GM21360 (cell line): Measurements from ENCODE around the gene RPL3.

Experiments used
- ATAC-seq: cut with Tn5 transposase; IDR thresholded peaks from one replicate; pipeline ENCODE4 v1.9.1; 2021; ENCODE audit warnings: mild to moderate bottlenecking, moderate library complexity; ENCODE audit not compliant: unreplicated experiment

The RPL3 gene

DNA sequence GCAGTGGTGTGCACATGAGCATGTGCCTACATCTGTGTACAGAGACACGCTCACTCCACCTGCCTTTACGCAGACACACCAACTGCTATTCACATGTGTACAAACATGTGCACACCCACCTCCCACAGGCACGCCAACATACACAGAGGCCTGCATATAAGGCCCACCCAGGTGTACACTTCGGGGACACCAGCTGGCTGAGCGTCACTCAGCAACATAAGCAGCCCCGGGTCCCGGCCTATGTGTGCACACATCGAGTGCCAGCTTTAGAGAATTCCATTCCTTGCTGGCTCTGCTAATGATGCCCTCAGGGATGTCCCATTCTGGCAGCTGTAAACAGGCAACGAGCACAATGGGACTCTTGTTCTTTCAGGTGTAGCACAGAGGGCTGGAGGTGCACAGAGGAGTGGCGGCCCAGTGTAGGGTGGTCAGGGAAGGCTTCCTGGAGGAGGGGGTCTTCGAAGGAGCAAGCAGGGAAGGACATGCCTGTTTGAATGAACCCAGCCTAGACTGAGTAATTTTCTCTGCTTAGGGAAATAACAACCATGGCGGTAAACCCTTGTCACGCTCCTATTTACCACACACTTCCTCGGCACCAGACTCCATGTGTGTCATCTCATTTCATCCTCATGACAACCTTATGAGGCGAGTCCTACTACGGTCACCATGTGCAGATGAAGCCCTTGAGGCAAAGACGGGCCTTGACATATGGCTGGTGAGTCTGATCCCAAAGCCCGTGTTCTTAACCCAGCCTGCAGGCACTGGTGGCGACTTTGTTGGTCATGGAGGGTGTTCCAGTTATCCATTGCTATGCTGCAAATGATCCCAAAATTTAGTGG is 35.1 kb downstream of the RPL3 start:
- no peak for ATAC-seq

DNA sequence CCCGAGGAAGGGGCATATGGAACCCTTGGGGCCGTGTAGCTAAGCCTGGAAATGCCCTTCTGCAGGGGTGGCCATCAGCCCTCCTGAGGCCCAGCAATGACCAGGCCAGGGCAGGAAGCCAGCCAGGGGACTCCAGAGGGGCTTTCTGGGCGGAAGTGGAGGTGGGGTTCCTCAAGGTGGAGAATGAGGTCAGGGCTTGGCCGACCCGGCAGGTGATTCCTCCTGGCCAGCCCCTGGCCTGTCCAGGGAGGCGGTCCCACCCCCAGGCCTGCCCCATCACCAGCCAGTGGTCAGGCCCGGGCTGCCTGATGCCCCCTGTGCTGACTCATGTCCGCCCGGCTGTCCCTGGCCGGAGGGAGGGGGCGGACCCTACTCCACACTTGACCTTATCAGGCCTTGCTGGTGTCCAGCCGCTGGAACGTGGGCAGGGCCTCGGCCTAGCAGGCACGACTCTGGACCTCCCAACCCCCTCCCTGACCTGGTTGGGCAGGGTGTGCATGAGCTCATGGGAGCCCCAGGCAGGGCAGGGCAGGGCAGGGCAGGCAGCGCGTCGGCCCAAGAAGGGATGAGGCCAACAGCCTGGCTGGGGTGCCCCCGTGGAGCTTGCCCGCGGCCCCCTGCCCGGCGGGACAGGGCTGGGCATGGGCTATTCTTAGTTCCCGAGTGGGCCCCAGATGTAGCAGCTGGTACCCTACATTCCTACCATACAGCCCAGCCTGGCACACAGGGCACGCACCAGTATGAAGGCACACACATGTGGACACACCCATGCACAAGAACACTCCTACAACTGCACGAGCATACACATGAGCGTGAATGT is 35.9 kb downstream of the RPL3 start:
- ATAC-seq = no peak

DNA sequence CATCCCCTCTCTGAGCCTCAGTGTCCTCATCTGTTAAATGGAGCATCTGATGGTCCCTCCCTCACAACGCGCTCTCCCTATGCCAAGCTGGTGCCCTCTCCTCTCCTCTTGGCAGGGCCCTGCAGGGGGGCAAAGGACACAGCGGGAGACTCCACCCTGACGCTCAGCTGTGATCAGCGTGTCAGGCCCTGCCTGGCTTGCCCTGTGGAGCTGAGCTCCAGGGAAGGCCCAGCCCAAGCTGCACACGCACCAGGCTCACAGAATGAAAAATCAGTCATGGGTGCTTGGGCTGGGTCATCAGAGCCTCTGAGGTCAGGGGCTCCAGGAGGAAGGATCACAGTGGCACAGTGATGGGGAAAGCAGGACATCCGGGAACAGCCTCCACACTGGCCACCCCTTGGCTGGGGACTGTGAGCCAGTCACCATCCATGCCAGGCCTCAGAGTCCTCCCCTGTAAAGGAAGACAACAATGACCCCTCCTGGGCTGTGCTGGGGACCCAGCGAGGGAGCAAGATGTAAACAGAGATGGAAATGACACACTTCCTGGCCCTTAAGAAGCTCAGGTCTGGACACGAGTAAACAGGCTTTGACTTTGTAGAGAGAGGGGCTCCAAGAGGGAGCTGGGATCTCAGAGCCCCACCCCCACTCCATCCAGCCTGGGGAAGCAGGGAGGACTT is 36.6 kb downstream of the RPL3 start:
- ATAC-seq = no peak

DNA sequence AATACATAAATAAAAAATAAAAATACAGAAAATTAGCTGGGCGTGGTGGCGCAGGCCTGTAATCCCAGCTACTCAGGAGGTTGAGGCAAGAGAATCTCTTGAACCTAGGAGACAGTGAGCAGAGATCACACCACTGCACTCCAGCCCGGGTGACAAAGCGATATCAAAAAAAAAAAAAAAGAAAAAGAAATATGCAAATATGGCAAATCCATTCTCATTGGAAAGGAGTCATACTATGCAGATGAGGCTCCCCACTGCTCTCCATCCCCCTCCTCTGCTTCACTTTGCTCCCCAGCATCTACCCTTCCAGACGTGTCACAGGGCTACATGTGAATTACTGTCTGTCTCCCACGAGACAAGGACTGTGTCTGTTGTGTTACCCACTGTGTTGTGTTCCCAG is 38.3 kb downstream of the RPL3 start:
- no peak for ATAC-seq

DNA sequence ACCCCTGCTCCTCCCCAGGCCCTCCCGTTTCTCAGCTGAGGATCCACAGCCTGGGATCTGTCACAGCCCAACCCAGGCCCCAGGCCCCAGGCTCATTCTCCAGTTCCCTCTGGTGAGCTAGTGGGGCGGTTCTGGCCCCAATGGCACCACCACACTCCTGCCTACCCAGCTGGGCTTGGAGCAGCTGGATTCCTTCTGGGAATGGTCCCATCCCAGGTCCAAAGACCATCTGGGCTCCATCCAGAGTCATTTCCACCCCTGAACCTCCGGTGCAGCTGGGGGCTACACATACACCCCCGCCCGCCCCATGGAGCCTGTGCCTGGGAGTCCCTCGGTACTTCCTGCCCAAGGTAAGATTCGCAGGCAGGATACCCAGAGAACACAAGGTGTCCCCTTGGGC is 39.2 kb downstream of the RPL3 start:
- ATAC-seq = no peak

GRCh38 chr22:39279170-39279850 is 40.1 kb downstream of the RPL3 start:
- ATAC-seq = no peak

DNA sequence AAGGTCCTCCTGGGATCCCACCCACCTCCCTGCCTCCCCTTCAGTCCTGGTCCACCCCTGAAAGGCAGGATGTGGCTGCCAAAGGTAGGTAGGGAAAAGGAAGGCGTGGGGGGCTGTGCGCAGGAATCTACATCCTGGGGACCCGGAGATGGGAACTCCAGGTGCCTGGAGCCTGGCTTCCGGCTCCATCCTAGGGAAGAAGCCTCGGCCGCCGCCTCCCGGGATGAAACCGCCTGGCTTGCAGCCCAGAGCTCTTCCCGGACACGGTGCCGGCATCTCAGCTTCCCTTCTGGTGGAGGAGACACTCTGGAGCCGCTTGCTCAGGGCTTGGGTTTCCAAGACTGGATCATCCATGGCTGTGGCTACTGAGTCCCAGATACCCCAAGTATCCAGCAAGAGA is 41.4 kb downstream of the RPL3 start:
- ATAC-seq = no peak

- ATAC-seq = no peak
Measured at GRCh38 chr22:39277142-39277607, 42.2 kb downstream of the RPL3 start.

DNA sequence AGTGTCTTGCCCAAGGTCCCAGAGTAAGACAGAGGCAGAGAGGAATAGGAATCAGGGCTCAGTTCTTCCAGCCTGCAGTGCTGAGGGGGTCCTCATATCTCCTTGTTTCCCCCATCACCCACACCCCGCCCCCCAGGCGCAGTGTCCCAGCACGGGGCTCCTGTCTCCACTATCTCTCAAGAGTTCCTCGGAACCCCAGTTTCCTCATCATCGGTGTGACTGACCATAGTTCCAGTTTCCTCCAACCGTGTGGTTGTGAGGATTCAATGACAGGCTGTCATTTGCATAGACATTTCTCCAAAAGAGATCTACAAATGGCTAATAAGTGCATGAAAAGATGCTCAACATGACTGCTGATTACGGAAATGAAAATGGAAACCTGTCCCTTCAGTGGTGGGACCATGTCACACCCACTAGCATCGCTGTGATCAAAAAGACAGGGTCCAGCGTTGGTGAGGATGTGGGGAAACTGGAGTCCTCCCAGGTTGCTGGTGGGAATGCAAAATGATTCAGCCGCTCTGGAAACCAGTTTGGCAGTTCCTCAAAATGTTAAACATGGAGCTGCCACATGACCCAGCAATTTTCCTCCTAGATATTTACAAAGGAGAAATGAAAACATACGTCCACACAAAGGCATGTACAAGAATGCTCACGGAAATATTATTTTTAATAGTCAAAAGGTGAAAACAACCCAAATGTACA is 42.8 kb downstream of the RPL3 start:
- ATAC-seq = no peak

DNA sequence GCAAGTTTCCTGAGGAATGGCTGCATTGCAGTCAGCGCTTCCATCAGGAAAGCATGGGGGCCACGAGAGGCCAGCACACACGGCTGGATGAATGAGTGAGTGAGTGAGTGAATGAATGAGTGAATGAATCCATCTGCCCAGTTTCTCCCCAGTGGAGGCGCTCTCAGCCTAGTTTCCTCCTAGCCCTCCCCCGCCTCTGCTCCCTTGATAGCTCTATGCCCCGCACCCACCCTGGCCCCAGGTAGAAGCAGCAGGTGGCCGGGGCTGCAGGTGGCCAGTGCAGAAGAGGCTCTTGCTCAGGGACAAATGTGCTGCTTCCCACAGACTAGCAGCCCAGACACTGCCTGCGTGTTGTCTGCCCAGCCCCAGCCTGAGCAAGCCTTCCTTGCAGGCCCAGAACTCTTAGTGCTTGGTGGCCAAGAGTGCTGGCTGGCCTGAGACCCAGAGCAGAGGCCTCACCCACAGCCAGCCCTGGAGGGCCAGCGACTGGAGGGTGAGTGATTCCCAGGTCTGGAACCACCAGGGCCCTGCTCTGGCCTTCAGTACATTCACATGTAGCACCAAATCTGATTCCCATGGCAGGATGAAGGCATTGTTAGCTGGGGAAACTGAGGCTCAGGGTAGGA is 43.5 kb downstream of the RPL3 start:
- no peak for ATAC-seq

- ATAC-seq = no peak
Measured at GRCh38 chr22:39273950-39274887, 45.2 kb downstream of the RPL3 start.

- ATAC-seq = no peak
Measured at GRCh38 chr22:39270792-39271191, 48.6 kb downstream of the RPL3 start.

DNA sequence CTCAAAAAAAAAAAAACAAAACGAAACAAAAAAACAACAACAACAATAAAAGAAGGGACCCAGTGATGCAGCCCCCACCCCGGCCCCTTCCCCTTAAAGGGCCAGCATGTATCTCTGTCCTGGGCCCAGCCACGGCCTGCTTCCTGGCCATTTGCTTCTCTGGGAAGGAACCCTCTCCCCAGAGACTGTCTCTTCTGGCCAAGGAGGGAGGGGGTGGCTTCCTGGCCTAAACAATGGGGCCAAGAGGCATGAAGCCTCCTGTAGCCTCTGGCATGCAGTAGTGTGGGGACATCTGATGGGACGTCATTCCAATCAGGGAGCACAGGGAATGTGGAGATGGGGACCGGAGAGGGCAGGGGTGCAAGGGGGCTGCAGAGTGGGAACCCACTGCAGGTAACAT is 49.1 kb downstream of the RPL3 start:
- no peak for ATAC-seq

GRCh38 chr22:39269095-39269790 is 50.2 kb downstream of the RPL3 start:
- ATAC-seq = no peak

DNA sequence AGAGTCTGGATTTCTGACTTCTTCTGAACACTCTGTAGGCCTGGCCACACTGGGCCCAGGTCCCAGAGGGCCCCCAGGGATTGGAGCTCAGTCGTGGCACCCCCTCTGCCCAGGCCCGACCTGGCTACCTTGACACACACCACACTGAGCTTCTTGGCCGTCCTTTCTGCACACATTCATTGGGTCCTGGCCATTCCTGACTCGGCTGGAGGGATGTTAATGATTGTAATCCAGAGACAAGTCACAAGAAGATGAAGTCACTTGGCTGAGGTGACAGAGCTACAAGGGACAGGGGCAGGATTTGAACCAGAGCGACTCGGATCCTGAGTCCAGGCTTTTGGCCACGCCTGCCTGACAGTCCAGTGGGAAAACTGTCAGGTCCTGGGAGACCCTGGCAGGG is 50.8 kb downstream of the RPL3 start:
- no peak for ATAC-seq

GRCh38 chr22:39267974-39268373 is 51.4 kb downstream of the RPL3 start:
- no peak for ATAC-seq

GRCh38 chr22:39266398-39267030 is 52.9 kb downstream of the RPL3 start:
- ATAC-seq = peak; percentile 75
